GM23248 (cell line): Measurements from ENCODE around the gene ITPKB. TPM values are rescaled to one million over a fixed set of nuclear protein-coding genes. Genes with fewer than 3 reads are reported as not detected.

Source experiments
- DNase-seq: peaks from one replicate; pipeline ENCODE4 v3.0.0-alpha.2; 2015
- H2AFZ ChIP-seq: fragments of 200-600 bp; sonication (generic); 2 replicates; pipeline ENCODE4 v1.6.1; 2016; ENCODE audit warnings: antibody characterized with exemption
- H3F3A ChIP-seq: fragments of 200-600 bp; sonication (generic); 2 replicates; pipeline ENCODE4 v1.6.1; 2016; ENCODE audit warnings: mild to moderate bottlenecking, antibody characterized with exemption, mixed run types; ENCODE audit not compliant: insufficient read depth
- H3K27ac ChIP-seq: fragments of 200-600 bp; sonication (generic); 2 replicates; pipeline ENCODE4 v1.5.1; 2016; ENCODE audit warnings: mild to moderate bottlenecking
- H3K27me3 ChIP-seq: fragments of 200-600 bp; sonication (generic); replicated peaks from 2 replicates; pipeline ENCODE4 v1.6.1; 2016; ENCODE audit warnings: mild to moderate bottlenecking; ENCODE audit not compliant: insufficient read depth
- H3K36me3 ChIP-seq: fragments of 200-600 bp; sonication (generic); 2 replicates; pipeline ENCODE4 v1.6.1; 2016; ENCODE audit warnings: low read depth, mild to moderate bottlenecking
- H3K4me1 ChIP-seq: fragments of 200-600 bp; sonication (generic); 2 replicates; pipeline ENCODE4 v1.6.1; 2016; ENCODE audit warnings: mild to moderate bottlenecking; ENCODE audit not compliant: insufficient read depth
- H3K4me2 ChIP-seq: fragments of 200-600 bp; sonication (generic); one replicate; pipeline ENCODE4 v1.6.1; 2016; ENCODE audit warnings: mild to moderate bottlenecking; ENCODE audit not compliant: unreplicated experiment
- H3K4me3 ChIP-seq: fragments of 200-600 bp; sonication (generic); 2 replicates; pipeline ENCODE4 v1.5.1; 2016; ENCODE audit warnings: mild to moderate bottlenecking
- H3K79me2 ChIP-seq: fragments of 200-600 bp; sonication (generic); 2 replicates; pipeline ENCODE4 v1.6.1; 2016; ENCODE audit warnings: mild to moderate bottlenecking; ENCODE audit not compliant: insufficient read depth
- H3K9ac ChIP-seq: fragments of 200-600 bp; sonication (generic); 2 replicates; pipeline ENCODE4 v1.6.1; 2016; ENCODE audit warnings: mild to moderate bottlenecking
- H3K9me2 ChIP-seq: fragments of 200-600 bp; sonication (generic); 2 replicates; pipeline ENCODE4 v1.6.1; 2016; ENCODE audit warnings: mixed run types, mild to moderate bottlenecking, moderate library complexity; ENCODE audit not compliant: insufficient read depth
- H3K9me3 ChIP-seq: fragments of 200-600 bp; sonication (generic); one replicate; pipeline ENCODE4 v1.6.1; 2017; ENCODE audit warnings: low read depth
- H4K20me1 ChIP-seq: fragments of 200-600 bp; sonication (generic); 2 replicates; pipeline ENCODE4 v1.6.0; 2016; ENCODE audit not compliant: insufficient read depth
- EZH2 ChIP-seq: fragments of 200-600 bp; sonication (generic); IDR thresholded peaks from 2 replicates; pipeline ENCODE4 v1.6.1; 2018; ENCODE audit warnings: antibody characterized with exemption, mild to moderate bottlenecking; ENCODE audit not compliant: insufficient read depth, poor library complexity, severe bottlenecking
- EZH2phosphoT487 ChIP-seq: fragments of 200-600 bp; sonication (generic); IDR thresholded peaks from 2 replicates; pipeline ENCODE4 v1.6.1; 2018; ENCODE audit warnings: antibody characterized with exemption, moderate library complexity, mild to moderate bottlenecking, low read depth; ENCODE audit not compliant: insufficient read depth
- WGBS, 2 experiments: methylation state at CpG; one replicate each; pipeline ENCODE4 v1.1.6; 2015 to 2017; ENCODE audit warnings: low lambda C conversion rate in 2 of 2, low coverage in 1 of 2; ENCODE audit errors: missing lambda C conversion rate in 2 of 2; 5-methylcytosine and 5-hydroxymethylcytosine counted together
- in situ Hi-C: fragments of 300-500 bp; cut with MboI; formaldehyde crosslinking; loops from 2 replicates; pipeline ENCODE4 v1.15.0; 2020
- polyA plus RNA-seq: library from polyadenylated mRNA; unstranded; fragments of >200 nt; fragmentation: Nextera tagmentation; extraction: Ambion mirVana; gene quantifications from 2 replicates; pipeline ENCODE4 v1.2.1, GENCODE V29; 2016
- total RNA-seq: library from RNA; depleted of rRNA; stranded (reverse); fragments of >200 nt; shearing (Covaris generic); gene quantifications from 2 replicates; pipeline ENCODE4 v1.2.3, GENCODE V29; 2014

The ITPKB gene
- total and polyA plus RNA-seq, 2 experiments from 2014 or later, result 0.26 to 0.86 TPM

DNA sequence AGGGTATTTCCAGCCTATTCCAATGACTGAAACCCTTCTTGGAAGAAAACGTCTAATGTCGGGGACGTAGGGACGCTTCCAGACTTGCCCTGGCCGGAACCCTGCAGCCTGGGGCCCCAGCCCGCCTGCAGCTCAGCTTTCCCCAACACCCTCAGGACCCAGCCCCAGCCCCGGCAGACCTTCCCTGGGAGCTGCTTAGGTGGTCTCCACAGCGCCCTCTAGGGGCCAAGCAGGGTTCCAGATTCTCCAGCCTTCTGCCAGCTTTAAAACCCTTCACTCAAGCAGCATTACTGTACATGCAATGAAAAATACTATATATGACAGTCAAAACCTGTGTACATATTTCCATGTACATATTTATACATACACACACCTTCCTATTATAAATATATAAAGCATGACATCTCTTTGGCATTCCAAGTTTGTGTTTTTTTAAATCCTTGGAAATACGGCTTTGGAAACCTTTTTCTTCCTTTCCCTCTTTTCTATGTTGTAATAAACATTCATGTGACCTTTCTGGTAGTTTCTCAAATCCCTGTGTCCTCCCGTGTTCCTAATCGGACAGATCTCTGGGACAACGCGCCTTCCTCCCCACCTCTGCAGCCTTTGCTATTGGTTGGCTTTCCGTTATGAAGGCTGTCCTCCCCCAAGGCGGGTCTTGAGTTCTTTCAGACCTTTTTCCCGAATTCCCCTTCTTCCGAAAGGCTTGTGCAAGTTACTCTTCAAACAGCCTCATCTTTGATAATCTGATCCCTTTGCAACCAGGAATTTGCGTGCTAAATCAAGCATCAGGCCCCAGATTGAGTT lies 130.2 kb downstream of the ITPKB start:
- no peaks in the 10 kb centered on the region for H3K9me3 ChIP-seq
- DNase-seq, result peak; percentile 66
- no peak overlapping the region for H3K4me2 ChIP-seq
- no peaks in the 10 kb centered on the region for H3F3A ChIP-seq
- H3K27ac ChIP-seq, result no peak overlapping the region
- 49 to 51% methylated on average over 18 of the region's 18 CpGs for WGBS, 2 experiments
- TF ChIP-seq EZH2 (no peak), EZH2phosphoT487 (no peak)
- H3K36me3 ChIP-seq, result no peaks in the 10 kb centered on the region
- H3K4me1 ChIP-seq, result peaks cover 4% of the 10 kb centered on the region; the same call in 1 of the 2 replicates
- no peak overlapping the region for H3K4me3 ChIP-seq
- in situ Hi-C loops, result no loop called here
- no peak overlapping the region for H2AFZ ChIP-seq
- peaks cover 16% of the 10 kb centered on the region for H3K27me3 ChIP-seq
- H3K9me2 ChIP-seq, result no peaks in the 10 kb centered on the region
- H3K9ac ChIP-seq, result no peak overlapping the region
- no peaks in the 10 kb centered on the region for H3K79me2 ChIP-seq
- H4K20me1 ChIP-seq, result no peaks in the 10 kb centered on the region

DNA sequence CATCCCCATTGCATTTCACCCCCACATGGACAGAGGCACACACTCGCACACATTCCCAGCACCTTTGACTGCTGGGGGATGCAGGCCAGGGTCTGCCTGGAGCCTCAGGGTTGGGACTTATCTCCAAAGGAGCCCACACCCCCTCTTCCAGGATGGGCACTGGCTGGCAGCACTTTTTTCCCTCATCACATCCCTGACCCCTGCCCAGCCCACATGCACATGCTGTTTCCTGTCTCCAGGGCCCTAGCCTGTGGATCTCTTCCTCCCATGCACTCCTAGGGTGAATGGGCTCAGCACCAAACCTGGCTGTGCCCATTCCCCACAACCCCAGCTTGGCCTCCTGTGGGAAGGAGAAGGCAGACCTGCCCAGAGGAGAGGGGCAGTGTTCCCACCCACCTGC lies 131.3 kb downstream of the ITPKB start:
- 90 to 100% methylated on average over 1 of the region's 1 CpG for WGBS, 2 experiments
- H2AFZ ChIP-seq, result no peak overlapping the region

DNA sequence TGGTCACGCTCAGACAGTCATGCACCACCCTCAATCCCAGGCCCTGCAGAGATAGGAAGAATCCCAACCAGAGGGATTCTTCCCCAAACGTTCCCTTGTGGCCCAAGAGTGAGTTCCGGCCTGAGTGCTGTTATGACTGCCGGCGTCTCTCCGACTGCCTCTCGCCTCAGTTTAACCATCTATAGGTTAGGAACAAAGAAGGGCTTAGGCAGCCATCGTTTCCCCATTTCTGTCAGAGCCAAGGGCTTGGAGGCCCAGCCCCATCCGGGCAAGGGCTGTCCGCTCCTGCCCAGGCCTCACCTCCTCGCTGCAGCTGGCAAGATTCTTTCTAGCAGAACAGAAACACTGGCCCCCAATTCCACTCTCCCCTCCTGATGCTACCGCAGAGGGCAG lies 131.8 kb downstream of the ITPKB start:
- TF ChIP-seq EZH2phosphoT487 (no peak), EZH2 (no peak)
- H3K4me2 ChIP-seq, result no peak overlapping the region
- 0 out of 2 replicates have a peak, but pooled peaks cover 5% of the 10 kb centered on the region for H3K27me3 ChIP-seq
- in situ Hi-C loops, result no loop called here
- no peaks in the 10 kb centered on the region for H3K9me3 ChIP-seq
- no peak overlapping the region for H2AFZ ChIP-seq
- no peak overlapping the region for H3K9ac ChIP-seq
- no peaks in the 10 kb centered on the region for H4K20me1 ChIP-seq
- DNase-seq, result no peak
- no peak overlapping the region for H3K4me3 ChIP-seq
- peaks cover 9% of the 10 kb centered on the region for H3F3A ChIP-seq
- WGBS, 2 experiments, result 87 to 91% methylated on average over 12 of the region's 12 CpGs
- H3K36me3 ChIP-seq, result no peaks in the 10 kb centered on the region
- H3K79me2 ChIP-seq, result no peaks in the 10 kb centered on the region
- H3K27ac ChIP-seq, result no peak overlapping the region
- H3K4me1 ChIP-seq, result peaks cover 17% of the 10 kb centered on the region
- no peaks in the 10 kb centered on the region for H3K9me2 ChIP-seq

More for the DNA sequence above, 131.3 kb downstream of the ITPKB start:
- H3K79me2 ChIP-seq, result no peaks in the 10 kb centered on the region
- peaks cover 14% of the 10 kb centered on the region for H3K4me1 ChIP-seq
- H3K4me2 ChIP-seq, result no peak overlapping the region
- H3K27ac ChIP-seq, result no peak overlapping the region
- H4K20me1 ChIP-seq, result no peaks in the 10 kb centered on the region
- peaks cover 5% of the 10 kb centered on the region; the same call in 1 of the 2 replicates for H3K27me3 ChIP-seq
- H3K9ac ChIP-seq, result no peak overlapping the region
- no peak for DNase-seq
- in situ Hi-C loops, result no loop called here
- no peaks in the 10 kb centered on the region for H3K9me2 ChIP-seq
- H3K4me3 ChIP-seq, result no peak overlapping the region
- no peaks in the 10 kb centered on the region for H3K9me3 ChIP-seq
- peaks cover 9% of the 10 kb centered on the region for H3F3A ChIP-seq
- TF ChIP-seq EZH2, result no peak
- TF ChIP-seq EZH2phosphoT487, result no peak
- H3K36me3 ChIP-seq, result no peaks in the 10 kb centered on the region

DNA sequence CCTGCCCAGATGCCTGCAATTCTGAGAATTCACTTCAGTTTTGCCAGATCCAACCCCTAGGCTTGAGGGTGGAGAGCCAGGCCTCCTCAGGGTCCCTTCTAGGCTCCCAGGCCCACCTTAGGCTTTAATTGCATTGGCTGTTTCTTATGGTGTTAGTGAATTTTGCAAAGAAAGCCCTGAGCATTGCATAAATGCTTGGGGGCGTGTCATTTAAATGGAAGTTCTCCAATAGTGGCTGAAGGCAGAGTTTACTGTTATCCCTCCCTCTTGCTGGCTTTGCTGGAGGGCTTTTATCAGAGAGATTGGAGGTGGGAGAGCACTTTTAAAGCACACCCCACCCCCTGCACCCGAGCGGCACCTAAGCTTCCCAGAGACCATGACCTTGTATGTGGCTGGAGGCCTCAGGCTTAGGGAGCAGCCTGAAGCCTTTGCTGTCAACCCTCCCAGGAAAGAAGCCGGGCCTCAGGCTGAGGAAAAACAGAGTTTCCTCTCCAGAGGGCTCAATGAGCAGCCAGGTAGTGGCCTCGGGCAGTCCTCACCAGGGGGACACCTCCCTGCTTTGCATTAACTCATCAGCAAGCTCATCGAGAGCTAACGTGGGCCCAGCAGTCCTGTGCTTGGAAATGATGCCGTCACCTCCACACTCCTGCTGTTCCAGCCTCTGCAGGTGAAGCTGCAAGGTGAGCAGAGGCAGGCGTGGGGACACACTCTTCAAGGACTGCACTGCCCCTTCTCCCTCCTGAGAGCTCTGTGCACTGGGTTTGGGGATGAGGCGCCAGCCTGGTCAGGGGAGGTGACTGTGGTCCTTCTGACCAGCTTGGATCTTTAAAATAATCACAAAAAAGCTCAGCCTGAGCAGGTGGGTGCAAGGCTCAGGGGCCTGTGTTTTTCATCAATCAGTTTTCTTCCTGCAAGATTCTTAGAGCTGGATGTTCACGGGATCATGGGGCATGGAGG lies 132.5 kb downstream of the ITPKB start:
- Histone ChIP-seq H3K4me1 (peaks cover 21% of the 10 kb centered on the region), H3K4me2 (no peak overlapping the region), H3K4me3 (no peak overlapping the region), H3K27ac (no peak overlapping the region), H3K36me3 (no peaks in the 10 kb centered on the region), H4K20me1 (no peaks in the 10 kb centered on the region), H3K9me3 (no peaks in the 10 kb centered on the region), H2AFZ (no peak overlapping the region), H3K9me2 (no peaks in the 10 kb centered on the region), H3K9ac (no peak overlapping the region), H3K27me3 (0 out of 2 replicates have a peak, but pooled peaks cover 5% of the 10 kb centered on the region), H3F3A (peaks cover 9% of the 10 kb centered on the region), H3K79me2 (no peaks in the 10 kb centered on the region)
- DNase-seq, result peak; percentile 39
- 89 to 91% methylated on average over 11 of the region's 11 CpGs for WGBS, 2 experiments
- TF ChIP-seq EZH2phosphoT487 (no peak), EZH2 (no peak)
- in situ Hi-C loops, result no loop called here
